Measurements from ENCODE around the gene MON1A. TPM values are rescaled to one million over a fixed set of nuclear protein-coding genes. Genes with fewer than 3 reads are reported as not detected.

Gene MON1A
- total and polyA plus RNA-seq, 7 donors = 13.7 to 37.8 (median 15.9) TPM

DNA sequence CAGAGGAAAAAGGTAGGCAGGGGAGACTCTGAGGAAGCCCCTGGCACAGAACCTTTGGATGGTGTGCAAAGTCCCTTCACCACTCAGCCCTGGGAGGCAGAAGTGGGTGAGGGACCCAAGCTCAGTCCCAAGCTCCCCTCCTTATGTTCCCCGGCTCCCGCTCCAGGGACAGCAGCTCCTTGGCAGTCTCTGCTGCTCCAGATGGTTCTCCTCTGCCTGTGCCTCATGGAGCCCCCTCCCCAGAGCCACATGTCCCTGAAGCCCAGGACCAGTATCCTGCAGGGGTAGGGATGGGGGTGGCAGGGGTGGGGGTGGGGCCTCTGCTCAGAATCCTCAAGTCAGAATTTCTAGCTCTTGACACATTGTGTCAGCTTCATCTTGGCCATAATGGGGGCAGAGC is 51.9 kb downstream of the MON1A start:
- DNase-seq (no peak), ATAC-seq (no peak)
- intact Hi-C loops (cut with DNase I) = no loop called here
- TF ChIP-seq, protein P1, sequence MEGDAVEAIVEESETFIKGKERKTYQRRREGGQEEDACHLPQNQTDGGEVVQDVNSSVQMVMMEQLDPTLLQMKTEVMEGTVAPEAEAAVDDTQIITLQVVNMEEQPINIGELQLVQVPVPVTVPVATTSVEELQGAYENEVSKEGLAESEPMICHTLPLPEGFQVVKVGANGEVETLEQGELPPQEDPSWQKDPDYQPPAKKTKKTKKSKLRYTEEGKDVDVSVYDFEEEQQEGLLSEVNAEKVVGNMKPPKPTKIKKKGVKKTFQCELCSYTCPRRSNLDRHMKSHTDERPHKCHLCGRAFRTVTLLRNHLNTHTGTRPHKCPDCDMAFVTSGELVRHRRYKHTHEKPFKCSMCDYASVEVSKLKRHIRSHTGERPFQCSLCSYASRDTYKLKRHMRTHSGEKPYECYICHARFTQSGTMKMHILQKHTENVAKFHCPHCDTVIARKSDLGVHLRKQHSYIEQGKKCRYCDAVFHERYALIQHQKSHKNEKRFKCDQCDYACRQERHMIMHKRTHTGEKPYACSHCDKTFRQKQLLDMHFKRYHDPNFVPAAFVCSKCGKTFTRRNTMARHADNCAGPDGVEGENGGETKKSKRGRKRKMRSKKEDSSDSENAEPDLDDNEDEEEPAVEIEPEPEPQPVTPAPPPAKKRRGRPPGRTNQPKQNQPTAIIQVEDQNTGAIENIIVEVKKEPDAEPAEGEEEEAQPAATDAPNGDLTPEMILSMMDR (IDR thresholded peaks at IDR 0.05) = no peak
- Histone ChIP-seq H3K36me3 (ENCODE audit: insufficient read depth in 1 of 2, low read depth in 1 of 2) (no peaks in the 10 kb centered on the region), H3K27ac (no peak overlapping the region), H3K4me1 (peaks cover 18% of the 10 kb centered on the region), H3K9me3 (no peaks in the 10 kb centered on the region), H3K4me3 (no peak overlapping the region), H3K27me3 (ENCODE audit: insufficient read depth in 3 of 3, low read length in 2 of 3) (no peaks in the 10 kb centered on the region)
- WGBS, 3 donors = 62 to 69% (median 63%) methylated on average over 2 of the region's 2 CpGs

DNA sequence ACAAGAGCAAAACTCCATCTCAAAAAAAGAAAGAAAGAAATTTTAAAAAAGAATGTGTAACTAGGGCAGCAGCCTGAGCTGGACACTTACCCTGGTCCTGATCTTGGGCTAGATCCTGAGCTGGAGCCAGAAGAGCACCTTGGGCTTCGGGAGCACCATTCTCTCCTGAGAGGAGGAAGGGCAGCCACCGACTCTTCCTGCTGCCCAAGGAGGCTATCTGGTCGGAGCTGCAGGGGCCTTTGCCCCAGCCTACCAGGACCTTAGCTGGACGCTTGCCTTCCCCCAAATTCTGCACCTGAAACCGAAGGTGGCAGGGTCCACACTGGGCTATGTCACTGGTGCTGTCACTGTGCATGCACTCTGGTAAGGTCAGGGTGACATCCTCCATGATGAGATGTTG is 53.0 kb downstream of the MON1A start:
- no peaks in the 10 kb centered on the region for H3K27me3 ChIP-seq (ENCODE audit: insufficient read depth in 3 of 3, low read length in 2 of 3)
- TF ChIP-seq, protein P1 (IDR thresholded peaks at IDR 0.05) = no peak
- 82 to 90% (median 88%) methylated on average over 5 of the region's 5 CpGs for WGBS, 3 donors
- no peak overlapping the region for H3K27ac ChIP-seq
- H3K9me3 ChIP-seq = no peaks in the 10 kb centered on the region
- no peak for DNase-seq
- intact Hi-C loops (cut with DNase I) = no loop called here
- H3K4me3 ChIP-seq = no peak overlapping the region
- ATAC-seq = no peak
- peaks cover 9% of the 10 kb centered on the region for H3K4me1 ChIP-seq
- H3K36me3 ChIP-seq (ENCODE audit: insufficient read depth in 1 of 2, low read depth in 1 of 2) = no peaks in the 10 kb centered on the region

- WGBS, 3 donors = 88 to 91% (median 90%) methylated on average over 8 of the region's 8 CpGs
- Histone ChIP-seq H3K36me3 (ENCODE audit: insufficient read depth in 1 of 2, low read depth in 1 of 2) (no peaks in the 10 kb centered on the region), H3K9me3 (no peaks in the 10 kb centered on the region), H3K4me3 (no peak overlapping the region), H3K27ac (no peak overlapping the region), H3K4me1 (no peaks in the 10 kb centered on the region), H3K27me3 (ENCODE audit: insufficient read depth in 3 of 3, low read length in 2 of 3) (peaks cover 0 to 27% (median 7%) of the 10 kb centered on the region in 3 donors)
- TF ChIP-seq, protein P1 (IDR thresholded peaks at IDR 0.05) = no peak
- DNase-seq (no peak), ATAC-seq (no peak)
- intact Hi-C loops (cut with DNase I) = no loop called here
Measured at GRCh38 chr3:49873623-49874022, 56.0 kb downstream of the MON1A start.

GRCh38 chr3:49872801-49873281 is 56.8 kb downstream of the MON1A start:
- peaks cover 0 to 30% (median 10%) of the 10 kb centered on the region in 3 donors for H3K27me3 ChIP-seq (ENCODE audit: insufficient read depth in 3 of 3, low read length in 2 of 3)
- ATAC-seq = no peak
- WGBS, 3 donors = 52 to 63% (median 61%) methylated on average over 4 of the region's 4 CpGs

More at GRCh38 chr3:49872801-49873281, 56.8 kb downstream of the MON1A start:
- H3K36me3 ChIP-seq (ENCODE audit: insufficient read depth in 1 of 2, low read depth in 1 of 2) = no peaks in the 10 kb centered on the region
- no peak overlapping the region for H3K27ac ChIP-seq
- DNase-seq = no peak
- intact Hi-C loops (cut with DNase I) = no loop called here
- no peak overlapping the region for H3K4me3 ChIP-seq
- no peaks in the 10 kb centered on the region for H3K4me1 ChIP-seq
- TF ChIP-seq, protein P1 (IDR thresholded peaks at IDR 0.05) = no peak
- H3K9me3 ChIP-seq = no peaks in the 10 kb centered on the region
